GM12891 (cell line): ENCODE data around the gene DDX47.
"Not testable (repeated sequence)": the region's sequence is repeated elsewhere in the genome, so short reads cannot be mapped to it uniquely, and the experiment has no call there.

Experiments used
- POLR2A ChIP-seq: IDR thresholded peaks from 2 replicates; pipeline ENCODE4 v1.6.1; 2011; ENCODE audit warnings: low read depth, low read length, control low read depth
- POLR2AphosphoS5 ChIP-seq: IDR thresholded peaks from 2 replicates; pipeline ENCODE4 v1.6.1; 2011; ENCODE audit warnings: low read depth, low read length, control low read depth
- SPI1 ChIP-seq: IDR thresholded peaks from 2 replicates; pipeline ENCODE4 v1.6.1; 2011; ENCODE audit warnings: low read depth, low read length, control low read depth
- TAF1 ChIP-seq: IDR thresholded peaks from 2 replicates; pipeline ENCODE4 v1.6.1; 2011; ENCODE audit warnings: low read depth, low read length, control low read depth

DNA sequence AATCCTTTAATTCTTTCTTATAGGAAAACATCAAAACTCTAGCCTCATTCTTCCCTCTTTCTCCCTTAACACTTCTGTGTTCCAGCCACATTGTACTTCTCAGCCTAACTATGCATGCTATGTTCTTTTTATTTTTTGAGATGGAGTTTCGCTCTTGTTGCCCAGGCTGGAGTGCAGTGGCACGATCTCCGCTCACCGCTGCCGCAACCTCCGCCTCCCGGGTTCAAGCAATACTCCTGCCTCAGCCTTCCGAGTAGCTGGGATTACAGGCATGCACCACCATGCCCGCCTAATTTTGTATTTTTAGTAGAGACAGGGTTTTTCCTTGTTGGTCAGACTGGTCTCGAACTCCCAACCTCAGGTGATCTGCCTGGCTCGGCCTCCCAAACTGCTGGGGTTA is 7.2 kb downstream of the DDX47 start:
- TF ChIP-seq POLR2AphosphoS5, SPI1, TAF1, POLR2A: not testable (repeated sequence)
